NCI-H2107 (cell line): ENCODE data around the gene UBC.
"Not testable (repeated sequence)": the region's sequence is repeated elsewhere in the genome, so short reads cannot be mapped to it uniquely, and the experiment has no call there.

Experiments used
- DNase-seq: peaks from one replicate; lab custom pipeline; 2025; lab: John Stamatoyannopoulos, UW

Gene UBC

GRCh38 chr12:124915239-124916236 lies 1.1 kb upstream of the UBC start:
- DNase-seq: no peak

DNA sequence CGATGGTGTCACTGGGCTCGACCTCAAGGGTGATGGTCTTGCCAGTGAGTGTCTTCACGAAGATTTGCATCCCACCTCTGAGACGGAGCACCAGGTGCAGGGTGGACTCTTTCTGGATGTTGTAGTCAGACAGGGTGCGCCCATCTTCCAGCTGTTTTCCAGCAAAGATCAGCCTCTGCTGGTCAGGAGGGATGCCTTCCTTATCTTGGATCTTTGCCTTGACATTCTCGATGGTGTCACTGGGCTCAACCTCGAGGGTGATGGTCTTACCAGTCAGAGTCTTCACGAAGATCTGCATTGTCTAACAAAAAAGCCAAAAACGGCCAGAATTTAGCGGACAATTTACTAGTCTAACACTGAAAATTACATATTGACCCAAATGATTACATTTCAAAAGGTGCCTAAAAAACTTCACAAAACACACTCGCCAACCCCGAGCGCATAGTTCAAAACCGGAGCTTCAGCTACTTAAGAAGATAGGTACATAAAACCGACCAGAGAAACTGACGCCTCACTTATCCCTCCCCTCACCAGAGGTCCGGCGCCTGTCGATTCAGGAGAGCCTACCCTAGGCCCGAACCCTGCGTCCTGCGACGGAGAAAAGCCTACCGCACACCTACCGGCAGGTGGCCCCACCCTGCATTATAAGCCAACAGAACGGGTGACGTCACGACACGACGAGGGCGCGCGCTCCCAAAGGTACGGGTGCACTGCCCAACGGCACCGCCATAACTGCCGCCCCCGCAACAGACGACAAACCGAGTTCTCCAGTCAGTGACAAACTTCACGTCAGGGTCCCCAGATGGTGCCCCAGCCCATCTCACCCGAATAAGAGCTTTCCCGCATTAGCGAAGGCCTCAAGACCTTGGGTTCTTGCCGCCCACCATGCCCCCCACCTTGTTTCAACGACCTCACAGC lies 717 bp downstream of the UBC start:
- DNase-seq: no peak

- not testable (repeated sequence) for DNase-seq
Observed at GRCh38 chr12:124912529-124913287, 1.7 kb downstream of the UBC start.

GRCh38 chr12:124911521-124911920 lies 2.9 kb downstream of the UBC start:
- not testable (repeated sequence) for DNase-seq

- no peak for DNase-seq
Observed at GRCh38 chr12:124910561-124911478, 3.6 kb downstream of the UBC start.

DNA sequence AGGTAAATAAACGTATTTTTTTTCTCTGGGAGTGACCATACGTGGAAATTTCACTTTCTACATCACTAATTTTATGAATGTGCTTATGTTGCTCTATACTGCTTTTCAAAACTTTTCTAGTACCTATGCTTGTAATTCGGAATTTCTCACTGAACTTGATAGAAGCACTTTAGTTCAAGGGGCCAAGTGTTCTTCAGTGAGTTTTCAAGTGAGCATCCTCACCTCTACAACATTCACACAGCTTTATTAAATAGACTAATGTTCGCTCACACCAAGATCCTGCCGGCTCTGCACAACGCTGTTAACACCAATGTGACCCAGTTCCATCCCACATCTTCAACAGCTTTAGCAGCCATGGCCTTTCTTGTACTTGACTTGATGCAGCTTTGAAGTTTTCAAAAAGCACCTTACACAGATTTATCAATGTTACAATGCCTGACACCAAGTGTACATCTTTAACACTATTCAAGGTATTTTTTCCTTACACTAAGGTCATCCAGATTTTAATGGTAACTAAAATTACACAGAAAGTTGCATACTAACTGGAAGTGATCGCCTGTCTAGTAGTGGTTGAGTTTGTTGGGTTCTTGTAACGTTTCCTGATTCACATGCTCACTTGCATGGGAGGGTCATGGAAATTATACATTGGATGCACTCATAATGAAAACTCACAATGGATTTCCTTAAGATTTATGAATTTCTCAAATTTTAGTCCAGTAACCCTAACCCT lies 4.5 kb downstream of the UBC start:
- DNase-seq: no peak

GRCh38 chr12:124906606-124907261 lies 7.7 kb downstream of the UBC start:
- DNase-seq: no peak

DNA sequence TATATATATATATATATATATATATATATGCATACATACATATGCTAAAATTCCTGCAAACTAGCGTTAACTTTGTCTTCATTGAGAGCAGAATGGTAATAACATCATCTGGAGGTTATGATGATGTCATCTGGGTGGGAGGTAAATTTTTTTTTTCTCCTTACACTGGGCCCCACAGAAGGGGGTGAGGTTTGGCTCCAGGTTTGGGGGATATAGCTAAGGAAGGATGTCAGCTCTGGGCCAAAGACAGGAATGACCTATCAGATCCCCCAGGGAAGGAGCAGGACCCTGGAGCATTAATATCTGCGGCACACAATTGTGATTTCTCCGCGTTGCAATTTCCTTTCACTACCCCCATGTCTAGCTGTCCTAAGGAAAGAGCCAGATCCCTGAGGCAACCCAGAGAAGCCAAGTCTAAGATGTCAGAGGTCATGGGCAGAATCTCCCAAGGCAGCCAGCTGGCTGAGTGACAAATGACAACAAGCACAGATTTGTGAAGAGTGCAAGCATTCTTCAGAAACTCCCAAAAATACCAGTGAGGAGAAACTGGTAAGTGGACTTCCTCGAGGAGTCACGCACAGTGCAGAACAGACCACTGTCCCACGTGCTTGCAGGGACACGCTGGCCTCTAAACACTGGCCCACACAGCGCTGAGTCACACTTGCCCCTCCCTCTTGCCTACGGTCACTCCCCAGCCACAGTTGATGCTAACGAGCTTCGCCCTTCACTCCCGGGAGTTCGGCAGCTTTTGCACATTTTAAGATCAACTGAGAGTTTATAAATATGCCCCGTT lies 9.9 kb downstream of the UBC start:
- no peak for DNase-seq

DNA sequence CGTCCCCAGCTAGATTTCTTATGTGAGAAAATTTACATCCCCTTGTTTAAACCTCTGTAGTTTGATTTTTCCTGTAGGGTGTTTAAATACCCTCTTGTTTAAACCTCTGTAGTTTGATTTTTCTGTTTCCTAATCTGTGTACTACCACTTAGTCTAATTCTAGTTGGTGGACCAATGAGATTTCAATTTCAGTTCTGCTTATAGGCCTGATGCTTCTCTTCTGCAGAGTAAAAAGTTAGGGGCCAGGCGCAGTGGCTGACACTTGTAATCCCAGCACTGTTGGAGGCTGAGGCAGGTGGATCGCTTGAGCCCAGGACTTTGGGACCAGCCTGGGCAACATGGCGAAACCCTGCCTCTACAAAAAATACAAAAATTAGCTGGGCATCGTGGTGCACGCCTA lies 11.5 kb downstream of the UBC start:
- DNase-seq: no peak

- DNase-seq: no peak
Observed at GRCh38 chr12:124901003-124901402, 13.4 kb downstream of the UBC start.

DNA sequence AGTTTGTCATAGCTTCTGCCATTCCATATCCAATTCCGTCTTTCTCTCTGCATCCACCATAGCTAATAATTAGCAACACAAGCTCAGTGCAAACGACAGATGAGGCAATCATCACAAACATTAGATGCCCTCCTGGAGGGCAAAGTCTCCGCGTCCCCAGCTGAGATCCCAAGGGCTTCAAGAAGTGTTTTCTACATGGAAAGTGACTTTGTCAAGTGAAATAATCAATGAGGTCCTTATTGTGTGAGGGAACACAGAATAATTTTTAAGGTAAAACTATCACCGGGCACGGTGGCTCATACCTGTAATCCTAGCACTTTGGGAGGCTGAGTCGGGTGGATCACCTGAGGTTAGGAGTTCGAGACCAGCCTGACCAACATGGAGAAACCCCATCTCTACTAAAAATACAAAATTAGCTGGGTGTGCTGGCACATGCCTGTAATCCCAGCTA lies 14.1 kb downstream of the UBC start:
- not testable (repeated sequence) for DNase-seq

DNA sequence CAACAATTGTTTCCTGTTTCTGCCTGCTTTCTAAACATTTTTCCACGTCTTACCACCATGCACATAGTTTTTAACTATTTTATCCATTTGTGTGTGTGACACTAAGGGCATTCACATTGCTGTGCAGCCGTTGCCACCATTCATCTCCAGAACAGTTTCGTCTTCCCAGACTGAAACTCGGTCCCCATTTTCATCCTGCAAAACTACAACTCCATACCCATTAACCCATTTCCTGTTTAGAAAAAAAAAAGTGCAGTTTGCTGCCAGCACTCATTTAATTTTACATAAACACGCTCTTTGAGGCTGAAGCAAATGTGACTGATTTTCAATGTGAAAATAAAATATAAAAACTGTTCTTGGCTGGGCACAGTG lies 15.5 kb downstream of the UBC start:
- no peak for DNase-seq

- DNase-seq: peak; percentile 60
Observed at GRCh38 chr12:124898200-124898922, 16.1 kb downstream of the UBC start.

GRCh38 chr12:124896461-124896860 lies 18.0 kb downstream of the UBC start:
- DNase-seq: no peak

DNA sequence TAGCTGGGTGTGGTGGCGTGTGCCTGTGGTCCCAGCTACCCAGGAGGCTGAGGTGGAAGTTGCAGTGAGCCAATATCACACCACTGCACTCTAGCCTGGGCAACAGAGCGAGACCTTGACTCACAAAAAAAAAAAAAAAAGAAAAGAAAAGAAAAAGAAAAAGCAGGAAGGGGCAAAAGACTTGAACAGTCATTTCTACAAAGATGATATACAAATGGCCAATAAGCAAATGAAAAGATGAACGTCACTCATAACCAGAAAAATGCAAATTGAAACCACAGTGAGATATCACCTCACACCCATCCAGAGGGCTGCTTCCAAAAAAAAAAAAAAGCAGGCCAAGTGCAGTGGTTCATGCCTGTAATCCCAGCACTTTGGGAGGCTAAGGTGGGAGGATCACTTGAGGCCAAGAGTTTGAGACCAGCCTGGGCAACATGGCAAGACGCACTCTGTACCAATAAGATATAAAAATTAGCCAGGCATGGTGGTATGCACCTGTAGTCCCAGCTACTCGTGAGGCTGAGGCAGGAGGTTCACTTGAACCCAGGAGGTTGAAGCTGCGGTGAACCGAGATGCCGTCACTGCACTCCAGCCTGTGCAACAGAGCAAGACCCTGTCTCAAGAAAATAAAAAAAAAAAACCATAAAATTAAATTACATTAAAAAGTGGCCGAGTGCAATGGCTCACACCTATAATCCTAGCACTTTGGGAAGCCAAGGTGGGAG lies 20.5 kb downstream of the UBC start:
- DNase-seq: no peak

- no peak for DNase-seq
Observed at GRCh38 chr12:124888260-124888659, 26.2 kb downstream of the UBC start.

DNA sequence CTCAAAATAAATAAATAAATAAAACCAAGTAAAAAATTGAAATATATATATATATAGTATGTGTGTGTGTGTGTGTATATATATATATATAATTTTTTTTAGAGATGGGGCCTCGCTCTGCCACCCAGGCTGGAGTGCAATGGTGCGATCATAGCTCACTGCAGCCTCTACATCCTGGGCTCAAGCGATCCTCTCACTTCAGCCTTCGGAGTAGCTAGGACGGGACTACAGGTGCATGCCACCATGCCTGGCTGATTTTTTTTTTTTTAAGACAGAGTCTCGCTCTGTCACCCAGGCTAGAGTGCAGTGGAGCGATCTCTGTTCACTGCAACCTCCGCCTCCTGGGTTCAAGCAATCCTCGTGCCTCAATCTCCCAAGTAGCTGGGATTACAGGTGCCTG lies 26.7 kb downstream of the UBC start:
- not testable (repeated sequence) for DNase-seq
